ENCODE data around the gene C1orf198. TPM values are rescaled to one million over a fixed set of nuclear protein-coding genes. Genes with fewer than 3 reads are reported as not detected.

The C1orf198 gene
- total RNA-seq, 1 donor, result 352 TPM

DNA sequence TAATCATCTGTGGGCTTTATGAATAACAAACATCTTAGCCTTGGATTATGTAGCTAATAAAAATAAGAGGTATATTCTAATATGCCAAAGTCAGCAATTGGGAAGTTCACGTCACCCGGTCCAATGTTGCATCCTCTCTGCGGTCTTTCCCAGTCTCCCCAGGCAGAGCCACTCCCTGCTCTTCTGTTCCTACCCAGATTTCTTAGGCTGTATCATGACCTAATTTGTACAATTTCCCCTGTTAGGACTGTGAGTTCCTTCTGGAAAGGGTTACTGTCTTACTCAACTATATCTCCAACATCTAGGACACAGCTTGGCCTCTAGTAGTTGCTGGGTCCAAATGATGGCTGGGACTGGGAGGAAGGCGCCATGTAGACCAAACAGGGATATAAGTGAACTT, 29.8 kb upstream of the C1orf198 start:
- no peak for DNase-seq (ENCODE audit: insufficient read length, low spot score, missing footprints)
- peaks cover 32% of the 10 kb centered on the region for H3K4me1 ChIP-seq (ENCODE audit: insufficient read depth, low read length)
- no peaks in the 10 kb centered on the region for H4K20me1 ChIP-seq (ENCODE audit: insufficient read depth, low read length)
- no peak overlapping the region for H3K27ac ChIP-seq (ENCODE audit: low read depth, low read length)
- no peaks in the 10 kb centered on the region for H3K9me3 ChIP-seq (ENCODE audit: low read depth, low read length)
- no peaks in the 10 kb centered on the region for H3K27me3 ChIP-seq (ENCODE audit: insufficient read depth, low read length)
- no peak overlapping the region for H2AFZ ChIP-seq (ENCODE audit: low read length)
- H3K36me3 ChIP-seq (ENCODE audit: insufficient read depth, low read length), result no peaks in the 10 kb centered on the region
- no peaks in the 10 kb centered on the region for H3K79me2 ChIP-seq (ENCODE audit: insufficient read depth, low read length)
- TF ChIP-seq CTCF (IDR thresholded peaks at IDR 0.05; ENCODE audit: extremely low read depth, low read depth, low read length), result no peak
- H3K4me3 ChIP-seq (ENCODE audit: insufficient read depth, low read length), result no peak overlapping the region
- H3K4me2 ChIP-seq (ENCODE audit: insufficient read depth, low read length), result no peak overlapping the region

DNA sequence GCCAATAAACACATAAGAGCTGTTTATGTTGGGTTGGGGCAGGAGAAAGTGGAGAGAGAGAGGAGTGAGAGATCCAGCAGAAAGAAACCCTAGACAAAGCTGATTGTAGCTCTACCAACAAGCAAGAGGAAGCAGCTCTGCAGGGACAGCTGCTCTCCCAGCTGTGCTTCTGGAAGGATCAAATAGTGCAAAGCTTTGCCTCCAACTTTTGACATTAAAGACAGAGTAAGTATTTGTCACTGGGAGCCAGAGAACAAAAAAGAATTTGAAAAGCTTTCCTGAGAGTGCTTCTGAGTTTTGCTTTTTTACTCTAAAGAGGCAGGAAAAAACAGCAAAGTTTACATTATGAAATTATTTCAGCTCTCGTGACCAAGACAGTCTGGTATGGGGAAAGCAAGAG, 28.5 kb upstream of the C1orf198 start:
- no peak overlapping the region for H3K4me2 ChIP-seq (ENCODE audit: insufficient read depth, low read length)
- H3K36me3 ChIP-seq (ENCODE audit: insufficient read depth, low read length), result no peaks in the 10 kb centered on the region
- no peaks in the 10 kb centered on the region for H3K79me2 ChIP-seq (ENCODE audit: insufficient read depth, low read length)
- H3K27me3 ChIP-seq (ENCODE audit: insufficient read depth, low read length), result no peaks in the 10 kb centered on the region
- no peak overlapping the region for H2AFZ ChIP-seq (ENCODE audit: low read length)
- H3K4me1 ChIP-seq (ENCODE audit: insufficient read depth, low read length), result peaks cover 32% of the 10 kb centered on the region
- H4K20me1 ChIP-seq (ENCODE audit: insufficient read depth, low read length), result no peaks in the 10 kb centered on the region
- no peaks in the 10 kb centered on the region for H3K9me3 ChIP-seq (ENCODE audit: low read depth, low read length)
- no peak for TF ChIP-seq CTCF (IDR thresholded peaks at IDR 0.05; ENCODE audit: extremely low read depth, low read depth, low read length)
- H3K27ac ChIP-seq (ENCODE audit: low read depth, low read length), result no peak overlapping the region
- no peak for DNase-seq (ENCODE audit: insufficient read length, low spot score, missing footprints)
- H3K4me3 ChIP-seq (ENCODE audit: insufficient read depth, low read length), result no peak overlapping the region

DNA sequence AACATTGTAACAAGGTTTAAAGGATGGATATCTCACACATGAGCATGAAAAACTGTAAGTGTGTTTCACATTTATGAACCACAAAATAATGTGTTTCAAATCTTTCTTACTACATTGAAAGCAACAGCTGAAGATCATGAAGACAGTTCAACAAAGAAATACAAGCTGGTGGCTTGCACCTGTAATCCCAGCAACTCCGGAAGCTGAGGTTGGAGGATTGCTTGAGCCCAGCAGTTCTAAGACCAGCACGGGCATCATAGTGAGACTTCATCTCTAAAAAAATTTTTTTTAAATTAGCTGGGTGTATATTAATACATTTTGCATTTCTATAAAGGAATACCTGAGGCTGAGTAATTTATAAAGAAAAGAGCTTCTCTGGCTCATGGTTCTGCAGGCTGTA, 27.1 kb upstream of the C1orf198 start:
- Histone ChIP-seq H3K27ac (ENCODE audit: low read depth, low read length) (no peak overlapping the region), H3K9me3 (ENCODE audit: low read depth, low read length) (no peaks in the 10 kb centered on the region), H4K20me1 (ENCODE audit: insufficient read depth, low read length) (no peaks in the 10 kb centered on the region), H3K4me2 (ENCODE audit: insufficient read depth, low read length) (no peak overlapping the region), H2AFZ (ENCODE audit: low read length) (no peak overlapping the region), H3K4me3 (ENCODE audit: insufficient read depth, low read length) (no peak overlapping the region), H3K36me3 (ENCODE audit: insufficient read depth, low read length) (no peaks in the 10 kb centered on the region), H3K27me3 (ENCODE audit: insufficient read depth, low read length) (no peaks in the 10 kb centered on the region), H3K4me1 (ENCODE audit: insufficient read depth, low read length) (peaks cover 26% of the 10 kb centered on the region), H3K79me2 (ENCODE audit: insufficient read depth, low read length) (no peaks in the 10 kb centered on the region)
- no peak for TF ChIP-seq CTCF (IDR thresholded peaks at IDR 0.05; ENCODE audit: extremely low read depth, low read depth, low read length)
- DNase-seq (ENCODE audit: insufficient read length, low spot score, missing footprints), result no peak

DNA sequence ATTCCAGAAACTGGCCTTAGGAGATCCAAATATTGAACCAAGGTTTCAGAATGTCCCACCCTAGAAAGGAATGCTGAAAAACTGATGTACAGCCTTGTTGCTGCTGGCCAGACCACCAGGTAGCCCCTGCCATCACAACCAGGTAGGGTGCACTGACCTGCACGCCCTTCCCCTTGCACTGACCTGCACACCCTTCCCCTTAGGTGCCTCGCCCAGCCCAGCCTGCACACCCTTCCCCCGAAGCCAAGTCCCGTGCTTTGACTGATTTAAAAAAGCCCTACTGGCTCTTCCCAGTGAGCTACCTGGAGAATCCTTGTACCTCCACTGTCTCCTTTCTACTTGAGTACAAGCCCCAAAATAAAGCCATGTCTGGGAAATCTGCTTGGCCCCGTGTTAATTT, 26.3 kb upstream of the C1orf198 start:
- no peaks in the 10 kb centered on the region for H4K20me1 ChIP-seq (ENCODE audit: insufficient read depth, low read length)
- DNase-seq (ENCODE audit: insufficient read length, low spot score, missing footprints), result no peak

More for the DNA sequence above, 26.3 kb upstream of the C1orf198 start:
- no peak for TF ChIP-seq CTCF (IDR thresholded peaks at IDR 0.05; ENCODE audit: extremely low read depth, low read depth, low read length)
- H3K4me2 ChIP-seq (ENCODE audit: insufficient read depth, low read length), result no peak overlapping the region
- no peak overlapping the region for H3K27ac ChIP-seq (ENCODE audit: low read depth, low read length)
- H3K79me2 ChIP-seq (ENCODE audit: insufficient read depth, low read length), result no peaks in the 10 kb centered on the region
- H3K27me3 ChIP-seq (ENCODE audit: insufficient read depth, low read length), result no peaks in the 10 kb centered on the region
- no peak overlapping the region for H3K4me3 ChIP-seq (ENCODE audit: insufficient read depth, low read length)
- H3K36me3 ChIP-seq (ENCODE audit: insufficient read depth, low read length), result no peaks in the 10 kb centered on the region
- no peak overlapping the region for H2AFZ ChIP-seq (ENCODE audit: low read length)
- peaks cover 18% of the 10 kb centered on the region for H3K4me1 ChIP-seq (ENCODE audit: insufficient read depth, low read length)
- H3K9me3 ChIP-seq (ENCODE audit: low read depth, low read length), result no peaks in the 10 kb centered on the region

Data from osteoblast (primary cell).